Activated CD4-positive, alpha-beta T cell treated with anti-CD3 and anti-CD28 coated beads for 4 hours (primary cell): ENCODE data around the gene FGF11.
A peak's percentile ranks its signal among the peaks of the same experiment; 100 is the strongest.
"Not testable (repeated sequence)": the region's sequence is repeated elsewhere in the genome, so short reads cannot be mapped to it uniquely, and the experiment has no call there.

Source experiments
- DNase-seq, 2 donors: peaks; one replicate each; pipeline ENCODE4 v3.0.0-alpha.2; 2020

The FGF11 gene

DNA sequence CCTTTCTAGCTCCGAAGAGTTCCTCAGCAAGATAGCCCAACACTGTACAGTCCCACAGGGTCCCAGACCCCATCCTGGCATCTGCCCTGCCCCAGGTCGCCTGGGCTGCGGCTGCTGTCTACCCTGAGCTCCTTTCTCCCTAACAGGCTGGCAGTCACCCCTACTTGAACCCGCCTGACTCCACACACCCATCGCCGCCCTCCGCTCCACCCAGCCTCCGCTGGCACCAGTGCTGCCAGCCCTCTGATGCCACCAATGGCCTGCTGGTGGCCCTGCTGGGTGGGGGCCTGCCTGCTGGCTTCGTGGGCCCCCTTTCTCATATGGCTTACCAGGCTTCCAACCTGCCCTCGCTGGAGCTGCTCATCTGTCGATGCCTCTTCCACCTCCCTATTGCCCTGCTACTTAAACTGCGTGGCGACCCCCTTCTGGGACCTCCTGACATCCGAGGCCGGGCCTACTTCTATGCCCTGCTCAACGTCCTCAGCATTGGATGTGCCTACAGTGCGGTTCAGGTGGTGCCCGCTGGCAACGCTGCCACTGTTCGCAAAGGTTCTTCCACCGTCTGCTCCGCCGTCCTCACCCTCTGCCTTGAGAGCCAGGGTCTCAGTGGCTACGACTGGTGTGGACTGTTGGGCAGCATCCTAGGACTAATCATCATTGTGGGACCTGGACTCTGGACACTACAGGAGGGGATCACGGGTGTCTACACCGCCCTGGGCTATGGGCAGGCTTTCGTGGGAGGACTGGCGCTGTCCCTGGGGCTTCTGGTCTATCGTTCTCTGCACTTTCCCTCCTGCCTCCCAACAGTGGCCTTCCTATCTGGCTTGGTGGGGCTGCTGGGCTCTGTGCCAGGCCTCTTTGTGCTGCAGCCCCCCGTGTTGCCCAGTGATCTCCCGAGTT, 42.8 kb downstream of the FGF11 start:
- DNase-seq = not testable (repeated sequence)

DNA sequence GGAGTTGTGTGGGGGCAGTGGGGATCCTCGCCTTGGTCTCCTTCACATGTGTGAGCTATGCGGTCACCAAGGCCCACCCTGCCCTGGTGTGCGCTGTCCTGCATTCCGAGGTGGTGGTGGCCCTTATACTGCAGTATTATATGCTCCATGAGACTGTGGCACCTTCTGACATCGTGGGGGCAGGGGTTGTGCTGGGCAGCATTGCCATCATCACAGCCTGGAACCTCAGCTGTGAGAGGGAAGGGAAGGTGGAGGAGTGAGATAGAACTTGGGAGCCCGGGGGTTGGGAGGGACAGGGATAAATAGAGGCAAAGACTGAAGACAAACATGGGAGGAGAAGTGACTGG, 43.4 kb downstream of the FGF11 start:
- DNase-seq = not testable (repeated sequence)

DNA sequence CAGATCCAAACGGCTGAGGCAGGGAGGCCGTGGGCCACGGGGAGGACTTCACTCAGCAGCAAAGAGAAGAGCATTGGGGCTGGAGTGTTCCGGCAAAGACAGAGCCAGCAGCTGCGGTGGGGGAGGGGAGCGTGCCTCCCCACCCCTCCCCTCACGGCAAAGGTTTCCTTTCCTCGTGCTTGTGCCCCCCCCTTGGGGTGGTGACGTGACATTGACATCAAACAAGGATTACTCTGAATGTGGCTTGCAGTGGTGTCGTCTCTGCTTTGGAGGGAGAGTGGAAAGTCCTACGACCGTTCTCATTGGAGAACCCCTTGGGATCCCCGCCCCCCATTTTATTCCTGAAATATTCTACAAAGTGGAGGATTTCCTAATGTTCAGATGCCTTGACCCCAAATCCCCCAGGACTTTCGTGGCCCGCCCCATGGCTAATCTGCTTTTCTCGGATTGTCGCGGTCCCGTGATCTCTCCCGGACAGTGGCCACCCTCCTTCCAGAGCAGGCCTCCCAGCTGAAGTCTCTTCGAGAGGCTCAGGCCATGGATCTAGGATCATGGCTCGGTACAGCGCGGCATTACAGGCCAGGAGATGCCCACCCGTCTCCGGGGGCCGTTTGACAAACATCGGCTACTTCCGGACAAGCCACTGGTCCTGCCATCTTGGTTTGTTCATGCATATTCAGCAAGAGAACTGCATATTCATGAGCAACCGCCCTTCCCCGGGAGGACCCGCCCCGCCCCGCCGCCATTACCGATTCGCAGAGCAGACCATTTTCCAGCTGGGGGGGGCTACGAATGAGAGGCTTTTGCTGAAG, 44.1 kb downstream of the FGF11 start:
- DNase-seq = peak; percentile 96 to 98

DNA sequence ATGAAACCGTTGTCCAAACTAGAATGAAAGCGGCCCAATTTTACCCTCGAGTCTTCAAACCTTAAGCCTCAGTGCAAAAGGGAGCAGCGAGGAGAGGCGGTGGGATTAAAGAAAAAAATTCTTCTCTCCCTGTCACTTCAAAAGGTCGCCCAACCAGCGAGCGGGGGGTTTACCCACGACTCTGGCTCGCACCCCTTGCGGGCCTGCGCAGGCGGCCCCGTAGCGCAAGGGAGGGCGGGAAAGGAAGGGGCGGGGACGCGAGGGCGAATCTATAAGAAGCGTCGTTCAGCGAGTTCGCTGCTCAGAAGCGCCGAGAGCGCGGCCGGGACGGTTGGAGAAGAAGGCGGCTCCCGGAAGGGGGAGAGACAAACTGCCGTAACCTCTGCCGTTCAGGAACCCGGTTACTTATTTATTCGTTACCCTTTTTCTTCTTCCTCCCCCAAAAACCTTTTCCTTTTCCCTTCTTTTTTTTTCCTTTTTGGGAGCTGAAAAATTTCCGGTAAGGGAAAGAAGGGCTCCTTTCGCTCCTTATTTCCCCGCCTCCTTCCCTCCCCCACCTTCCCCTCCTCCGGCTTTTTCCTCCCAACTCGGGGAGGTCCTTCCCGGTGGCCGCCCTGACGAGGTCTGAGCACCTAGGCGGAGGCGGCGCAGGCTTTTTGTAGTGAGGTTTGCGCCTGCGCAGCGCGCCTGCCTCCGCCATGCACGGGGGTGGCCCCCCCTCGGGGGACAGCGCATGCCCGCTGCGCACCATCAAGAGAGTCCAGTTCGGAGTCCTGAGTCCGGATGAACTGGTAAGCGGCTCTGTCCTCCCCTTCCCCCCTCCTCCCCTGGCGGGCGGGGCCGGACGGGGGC, 45.0 kb downstream of the FGF11 start, which contains the start of gene POLR2A:
TSS of gene POLR2A (plus strand) at position 300 of the 852 bp plus-strand sequence.
- DNase-seq = peak; percentile 97 to 98

DNA sequence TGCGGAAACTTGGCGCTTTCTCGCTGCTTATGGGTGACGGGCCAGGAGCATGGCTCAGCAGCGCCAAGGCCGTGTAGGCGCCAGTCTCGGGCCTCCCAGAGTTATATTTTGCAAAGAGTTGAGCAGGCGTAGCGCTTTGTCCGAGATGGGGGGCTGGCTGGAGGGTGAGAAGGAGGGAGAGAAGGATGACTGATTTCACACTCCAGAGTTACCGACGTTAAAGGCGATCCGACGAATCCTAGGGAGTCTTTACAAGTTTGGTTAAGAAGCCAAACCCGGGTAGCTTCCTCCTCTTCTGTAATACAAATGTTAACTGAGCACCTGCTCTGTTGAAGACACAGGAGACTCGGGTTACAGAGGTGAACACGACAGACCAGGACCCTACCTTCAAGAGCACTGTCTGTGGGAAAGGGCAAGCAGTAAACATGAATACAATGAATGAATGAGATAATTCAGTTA, 45.6 kb downstream of the FGF11 start:
- no peak for DNase-seq

DNA sequence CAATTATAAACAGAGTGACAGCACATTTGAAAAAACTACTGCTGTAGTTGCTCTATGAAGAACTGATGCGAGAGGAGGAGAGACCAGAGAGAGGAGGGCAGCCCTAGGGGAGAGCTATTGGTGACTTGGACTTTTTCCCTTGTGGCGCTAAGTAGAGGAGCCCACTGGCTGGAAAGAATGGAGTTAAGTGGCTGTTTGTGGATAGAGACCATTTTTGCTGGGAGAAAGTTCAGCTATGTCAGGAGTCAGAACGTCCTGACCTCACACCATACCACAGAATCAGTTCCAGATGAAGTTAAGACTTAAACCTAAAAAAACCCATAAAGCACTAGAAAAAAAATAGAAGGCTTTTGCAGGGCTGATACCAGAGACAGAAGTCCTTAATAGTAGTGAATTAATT, 46.9 kb downstream of the FGF11 start:
- no peak for DNase-seq

DNA sequence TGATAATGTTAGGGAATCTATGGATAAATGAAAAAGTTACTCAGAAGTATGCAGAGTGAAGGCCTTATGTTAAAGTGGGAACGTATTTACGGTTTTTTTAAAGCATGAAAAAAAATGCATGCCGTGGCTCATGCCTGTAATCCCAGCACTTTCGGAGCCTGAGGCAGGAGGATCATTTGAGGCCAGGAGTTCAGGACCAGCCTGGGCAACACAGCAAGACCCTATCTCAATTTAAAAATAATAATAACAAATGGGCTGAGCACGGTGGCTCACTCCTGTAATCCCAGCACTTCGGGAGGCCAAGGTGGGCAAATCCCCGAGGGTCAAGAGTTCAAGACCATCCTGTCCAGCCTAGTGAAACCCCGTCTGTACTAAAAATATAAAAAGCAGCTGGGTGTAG, 50.8 kb downstream of the FGF11 start:
- DNase-seq = no peak

DNA sequence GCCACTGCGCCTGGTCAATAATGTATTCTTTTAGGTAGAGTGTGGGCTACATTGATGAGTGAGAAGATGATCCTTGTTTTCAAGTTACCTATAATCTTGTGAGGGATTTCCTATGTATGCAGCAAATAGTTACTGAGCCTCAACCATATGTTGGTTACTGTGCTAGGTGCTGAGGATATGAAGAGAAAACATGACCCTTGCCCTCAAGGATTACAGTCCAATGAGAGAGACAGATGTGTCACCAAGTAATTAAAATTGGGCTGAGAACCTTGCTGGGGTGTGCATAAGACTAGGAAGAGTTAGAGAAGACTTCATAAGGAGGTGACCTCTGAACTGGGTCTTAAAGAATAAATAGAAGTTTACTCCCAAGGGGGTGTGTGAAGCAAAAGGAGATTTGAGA, 52.3 kb downstream of the FGF11 start:
- no peak for DNase-seq

DNA sequence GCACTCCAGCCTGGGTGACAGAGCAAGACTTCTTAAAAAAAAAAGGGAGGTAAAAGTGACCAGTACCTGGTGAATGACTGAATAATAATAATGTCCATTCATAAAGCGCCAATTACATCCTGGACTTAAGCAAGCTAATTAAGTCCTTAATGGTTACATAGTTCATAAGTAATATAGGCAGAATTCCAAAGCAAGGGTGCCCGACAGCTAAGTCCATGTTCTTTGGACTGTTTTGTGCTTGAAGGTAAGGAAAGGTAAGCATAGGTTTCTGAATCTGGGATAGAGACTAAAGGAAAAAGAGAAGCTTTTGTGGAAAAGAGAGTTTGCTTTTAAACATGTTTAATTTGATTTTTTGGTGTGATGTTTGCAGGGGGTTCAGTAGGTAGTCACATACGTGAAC, 54.6 kb downstream of the FGF11 start:
- DNase-seq = no peak
